HAP-1 (cell line): ENCODE results near the gene NXPH3.
A peak's percentile ranks its signal among the peaks of the same experiment; 100 is the strongest.

ENCODE experiments used
- DNase-seq, 2 experiments: peaks; one replicate each; pipeline ENCODE4 v3.0.0-alpha.2; 2016 to 2020; ENCODE audit warnings: low spot score in 2 of 2
- H3K27me3 ChIP-seq: fragments of 250-450 bp; sonication (Bioruptor Pico); 2 replicates; pipeline ENCODE4 v1.5.1; 2020; ENCODE audit warnings: low read depth, mild to moderate bottlenecking, moderate library complexity
- H3K36me3 ChIP-seq: fragments of 250-450 bp; sonication (Bioruptor Pico); replicated peaks from 2 replicates; pipeline ENCODE4 v1.5.1; 2020; ENCODE audit warnings: mild to moderate bottlenecking
- H3K4me1 ChIP-seq: fragments of 250-450 bp; sonication (Bioruptor Pico); 2 replicates; pipeline ENCODE4 v1.5.1; 2020; ENCODE audit warnings: mild to moderate bottlenecking
- H3K4me3 ChIP-seq: fragments of 250-450 bp; sonication (Bioruptor Pico); 2 replicates; pipeline ENCODE4 v1.5.1; 2020; ENCODE audit warnings: mild to moderate bottlenecking, moderate library complexity
- H3K9me3 ChIP-seq: fragments of 250-450 bp; sonication (Bioruptor Pico); 2 replicates; pipeline ENCODE4 v1.5.1; 2020; ENCODE audit warnings: mild to moderate bottlenecking, moderate library complexity
- in situ Hi-C: fragments of 300-500 bp; cut with MboI; formaldehyde crosslinking; loops from 3 replicates; pipeline ENCODE4 v1.14.3; 2020; ENCODE audit warnings: low sequenced_read_pairs, inconsistent platforms, mixed read lengths

NXPH3 gene

GRCh38 chr17:49574945-49575678 is 559 bp upstream of the NXPH3 start:
- no peak for DNase-seq
- peak overlapping the region; percentile 48 for H3K4me3 ChIP-seq
- no peaks in the 10 kb centered on the region for H3K36me3 ChIP-seq
- no peaks in the 10 kb centered on the region for H3K9me3 ChIP-seq
- peaks cover 5% of the 10 kb centered on the region for H3K4me1 ChIP-seq
- H3K27me3 ChIP-seq = no peaks in the 10 kb centered on the region
- in situ Hi-C loops = loop anchor here (5.0 to 10.0 kb wide), 3 partner anchors 122 to 430 kb away; no protein-coding TSS in a partner anchor

DNA sequence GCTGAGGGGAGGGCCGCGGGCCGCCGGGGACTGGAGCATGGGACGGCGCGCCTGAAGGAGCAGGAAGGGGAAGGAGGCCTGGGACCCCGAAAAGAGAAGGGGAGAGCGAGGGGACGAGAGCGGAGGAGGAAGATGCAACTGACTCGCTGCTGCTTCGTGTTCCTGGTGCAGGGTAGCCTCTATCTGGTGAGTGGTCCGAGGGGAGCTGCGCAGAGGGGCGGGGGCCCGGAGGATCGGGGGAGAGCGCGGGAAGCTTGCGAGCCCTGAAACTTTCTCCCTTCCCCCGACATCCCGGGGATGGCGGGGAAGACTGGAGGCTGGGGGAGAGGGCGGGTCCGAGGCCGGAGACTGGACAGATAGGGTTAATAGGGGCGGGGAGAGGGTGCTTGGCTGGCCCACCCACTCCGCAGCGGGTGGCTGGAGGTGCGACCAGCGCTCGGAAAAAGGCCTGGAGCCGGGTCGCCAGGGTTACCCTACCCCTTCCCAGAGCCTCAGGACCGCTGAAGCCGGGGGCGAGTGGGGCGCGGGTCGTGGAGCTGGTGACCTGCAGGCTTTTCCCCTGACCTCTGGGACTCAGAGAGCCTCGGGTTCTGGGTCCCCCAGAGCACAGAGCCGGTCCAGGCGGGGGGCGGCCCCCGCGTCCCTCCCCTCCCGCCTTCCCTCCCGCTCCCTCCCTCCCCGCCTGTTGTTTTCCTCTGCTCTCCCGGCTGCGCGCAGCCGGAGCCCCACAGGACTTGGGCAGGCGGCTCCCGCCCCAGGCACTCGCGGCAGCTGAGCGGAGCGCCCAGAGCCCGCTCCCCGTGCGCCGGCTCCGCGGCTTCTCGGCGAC is 631 bp downstream of the NXPH3 start:
- no peaks in the 10 kb centered on the region for H3K9me3 ChIP-seq
- in situ Hi-C loops = loop anchor here (10.0 kb wide), 1 partner anchor 428 kb away; no protein-coding TSS in a partner anchor
- no peaks in the 10 kb centered on the region for H3K27me3 ChIP-seq
- DNase-seq = peak; percentile 49 to 82
- no peaks in the 10 kb centered on the region for H3K36me3 ChIP-seq
- H3K4me3 ChIP-seq = peak overlapping the region; percentile 48
- H3K4me1 ChIP-seq = peaks cover 3% of the 10 kb centered on the region; the same call in 1 of the 2 replicates

DNA sequence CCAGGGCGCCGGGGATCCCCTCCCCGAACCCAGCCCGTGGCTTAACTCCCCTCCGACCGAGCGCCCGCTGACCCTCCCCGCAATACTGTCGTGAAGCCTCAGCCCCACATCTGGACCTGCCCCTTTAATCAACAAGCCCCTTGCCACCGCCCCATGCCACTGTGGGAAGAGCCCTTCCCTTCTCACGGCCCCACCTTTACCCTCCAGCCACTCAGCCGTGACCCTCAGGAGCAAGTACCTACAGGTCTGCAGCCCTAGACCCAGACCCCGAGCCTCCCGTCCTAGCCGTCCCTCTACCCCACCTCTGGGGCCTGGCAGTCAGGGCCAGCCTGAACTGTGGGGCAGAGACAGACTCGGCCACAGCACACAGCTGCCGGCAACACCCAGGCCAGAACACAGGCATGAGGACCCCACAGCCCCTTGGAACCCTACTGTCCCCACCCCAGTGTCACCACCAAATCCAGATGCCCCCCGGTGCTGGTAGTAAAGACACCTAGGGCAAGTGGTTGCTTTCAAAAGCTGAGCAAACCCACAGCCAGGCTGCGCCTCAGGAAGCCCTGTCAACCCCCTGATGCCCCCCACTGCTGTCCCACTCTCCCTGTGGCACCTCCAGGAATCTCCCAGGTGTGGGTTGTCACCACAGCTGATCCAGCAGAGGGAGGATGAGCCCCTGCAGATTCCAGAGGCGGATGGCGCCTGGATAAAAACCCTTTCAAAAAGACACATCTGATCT is 1.4 kb downstream of the NXPH3 start:
- Histone ChIP-seq H3K27me3 (no peaks in the 10 kb centered on the region), H3K36me3 (no peaks in the 10 kb centered on the region), H3K9me3 (no peaks in the 10 kb centered on the region), H3K4me3 (peak overlapping the region; percentile 48), H3K4me1 (peaks cover 3% of the 10 kb centered on the region; the same call in 1 of the 2 replicates)
- no peak for DNase-seq
- in situ Hi-C loops = loop anchor here (10.0 kb wide), 1 partner anchor 428 kb away; no protein-coding TSS in a partner anchor

DNA sequence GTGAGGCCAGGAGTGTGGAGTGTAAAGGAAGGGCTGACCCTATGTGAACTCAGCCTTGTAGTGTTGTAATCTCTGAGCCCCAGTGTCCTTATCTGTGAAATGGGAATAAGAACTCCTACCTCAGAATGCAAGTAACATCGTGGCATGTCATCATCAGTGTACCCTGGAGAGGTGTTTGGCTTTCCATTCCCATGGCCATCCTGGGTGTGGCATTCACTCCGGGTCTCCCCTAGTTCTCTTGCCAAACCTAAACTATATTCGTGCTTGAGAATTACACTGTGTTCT is 1.9 kb downstream of the NXPH3 start:
- Histone ChIP-seq H3K27me3 (no peaks in the 10 kb centered on the region), H3K4me1 (peaks cover 3% of the 10 kb centered on the region; the same call in 1 of the 2 replicates), H3K9me3 (no peaks in the 10 kb centered on the region), H3K36me3 (no peaks in the 10 kb centered on the region), H3K4me3 (no peak overlapping the region)
- in situ Hi-C loops = loop anchor here (10.0 kb wide), 1 partner anchor 427 kb away; no protein-coding TSS in a partner anchor
- no peak for DNase-seq

DNA sequence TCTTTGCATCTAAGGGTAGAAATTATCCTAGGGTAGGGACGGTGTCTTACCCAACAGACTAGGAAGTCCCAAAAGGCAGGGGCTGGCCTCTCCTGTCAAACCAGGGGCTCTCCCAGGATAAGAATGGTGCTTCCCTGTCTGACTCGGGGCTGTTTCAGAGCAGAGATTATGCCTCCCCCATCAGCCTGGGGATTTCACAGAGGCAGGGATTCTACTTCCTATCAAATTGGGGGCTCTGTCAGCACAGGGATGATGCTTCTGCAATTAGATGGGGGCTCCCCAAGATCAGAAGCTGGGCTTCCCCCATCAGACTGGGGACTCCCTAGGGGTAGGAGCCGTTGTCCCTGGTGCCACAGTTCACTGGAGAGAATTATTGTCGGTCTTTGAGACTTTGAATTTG is 2.3 kb downstream of the NXPH3 start:
- peaks cover 3% of the 10 kb centered on the region; the same call in 1 of the 2 replicates for H3K4me1 ChIP-seq
- in situ Hi-C loops = loop anchor here (10.0 kb wide), 1 partner anchor 427 kb away; no protein-coding TSS in a partner anchor

GRCh38 chr17:49578414-49578813 is 2.7 kb downstream of the NXPH3 start:
- in situ Hi-C loops = loop anchor here (10.0 kb wide), 1 partner anchor 426 kb away; no protein-coding TSS in a partner anchor
- Histone ChIP-seq H3K27me3 (no peaks in the 10 kb centered on the region), H3K9me3 (no peaks in the 10 kb centered on the region), H3K36me3 (no peaks in the 10 kb centered on the region), H3K4me1 (peaks cover 3% of the 10 kb centered on the region; the same call in 1 of the 2 replicates), H3K4me3 (no peak overlapping the region)
- no peak for DNase-seq

More for the DNA sequence above, 2.3 kb downstream of the NXPH3 start:
- Histone ChIP-seq H3K9me3 (no peaks in the 10 kb centered on the region), H3K4me3 (no peak overlapping the region), H3K27me3 (no peaks in the 10 kb centered on the region), H3K36me3 (no peaks in the 10 kb centered on the region)
- DNase-seq = no peak

GRCh38 chr17:49578952-49579500 is 3.4 kb downstream of the NXPH3 start:
- in situ Hi-C loops = loop anchor here (10.0 kb wide), 1 partner anchor 426 kb away; no protein-coding TSS in a partner anchor
- no peaks in the 10 kb centered on the region for H3K9me3 ChIP-seq
- H3K27me3 ChIP-seq = no peaks in the 10 kb centered on the region
- no peak overlapping the region for H3K4me3 ChIP-seq
- H3K36me3 ChIP-seq = no peaks in the 10 kb centered on the region
- DNase-seq = no peak
- peaks cover 3% of the 10 kb centered on the region; the same call in 1 of the 2 replicates for H3K4me1 ChIP-seq

DNA sequence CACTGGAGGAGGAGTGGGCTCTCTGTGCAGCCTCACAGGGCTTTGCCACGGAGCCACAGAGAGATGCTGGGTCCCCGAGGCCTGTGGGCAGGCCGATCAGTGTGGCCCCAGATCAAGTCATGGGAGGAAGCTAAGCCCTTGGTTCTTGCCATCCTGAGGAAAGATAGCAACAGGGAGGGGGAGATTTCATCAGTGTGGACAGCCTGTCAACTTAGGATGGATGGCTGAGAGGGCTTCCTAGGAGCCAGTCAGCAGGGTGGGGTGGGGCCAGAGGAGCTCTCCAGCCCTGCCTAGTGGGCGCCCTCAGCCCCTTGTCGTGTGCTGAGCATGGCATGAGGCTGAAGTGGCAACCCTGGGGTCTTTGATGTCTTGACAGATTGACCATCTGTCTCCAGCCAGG is 3.9 kb downstream of the NXPH3 start:
- Histone ChIP-seq H3K36me3 (no peaks in the 10 kb centered on the region), H3K4me3 (no peak overlapping the region), H3K4me1 (peaks cover 3% of the 10 kb centered on the region; the same call in 1 of the 2 replicates), H3K9me3 (no peaks in the 10 kb centered on the region), H3K27me3 (no peaks in the 10 kb centered on the region)
- no peak for DNase-seq
- in situ Hi-C loops = loop anchor here (10.0 kb wide), 1 partner anchor 425 kb away; no protein-coding TSS in a partner anchor

DNA sequence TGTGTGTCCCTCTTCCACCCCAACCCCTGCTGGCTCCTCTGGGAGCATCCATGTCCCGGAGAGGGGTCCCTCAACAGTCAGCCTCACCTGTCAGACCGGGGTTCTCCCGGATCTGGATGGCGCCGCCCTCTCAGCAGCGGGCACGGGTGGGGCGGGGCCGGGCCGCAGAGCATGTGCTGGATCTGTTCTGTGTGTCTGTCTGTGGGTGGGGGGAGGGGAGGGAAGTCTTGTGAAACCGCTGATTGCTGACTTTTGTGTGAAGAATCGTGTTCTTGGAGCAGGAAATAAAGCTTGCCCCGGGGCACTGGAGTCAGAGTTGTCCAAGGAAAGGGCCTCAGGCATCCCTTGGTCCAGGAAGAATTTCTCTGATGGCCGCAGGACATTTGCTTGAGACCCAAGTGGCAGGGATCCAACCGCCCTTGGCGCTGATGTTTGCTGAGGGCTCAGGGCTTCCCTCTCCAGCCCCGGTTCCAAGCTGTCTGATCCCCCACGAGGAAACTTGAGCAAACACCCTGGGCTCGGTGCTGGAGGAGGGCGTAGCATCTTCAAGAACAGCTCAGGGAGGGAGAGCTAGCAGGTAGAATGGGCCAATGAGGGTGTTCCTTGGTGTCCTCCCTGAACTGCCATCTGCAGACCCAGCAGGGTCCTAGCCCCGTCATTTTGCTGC is 4.5 kb downstream of the NXPH3 start:
- in situ Hi-C loops = no loop called here
- no peak for DNase-seq
- H3K9me3 ChIP-seq = no peaks in the 10 kb centered on the region
- H3K4me3 ChIP-seq = no peak overlapping the region
- H3K4me1 ChIP-seq = peaks cover 3% of the 10 kb centered on the region; the same call in 1 of the 2 replicates
- H3K27me3 ChIP-seq = no peaks in the 10 kb centered on the region
- H3K36me3 ChIP-seq = no peaks in the 10 kb centered on the region

GRCh38 chr17:49580981-49581647 is 5.4 kb downstream of the NXPH3 start:
- Histone ChIP-seq H3K36me3 (no peaks in the 10 kb centered on the region), H3K27me3 (no peaks in the 10 kb centered on the region), H3K9me3 (no peaks in the 10 kb centered on the region), H3K4me3 (no peak overlapping the region), H3K4me1 (peaks cover 3% of the 10 kb centered on the region; the same call in 1 of the 2 replicates)
- in situ Hi-C loops = no loop called here
- no peak for DNase-seq

GRCh38 chr17:49581648-49581998 is 6.0 kb downstream of the NXPH3 start:
- Histone ChIP-seq H3K4me1 (peaks cover 3% of the 10 kb centered on the region; the same call in 1 of the 2 replicates), H3K36me3 (no peaks in the 10 kb centered on the region), H3K9me3 (no peaks in the 10 kb centered on the region), H3K4me3 (no peak overlapping the region), H3K27me3 (no peaks in the 10 kb centered on the region)
- in situ Hi-C loops = no loop called here
- no peak for DNase-seq

DNA sequence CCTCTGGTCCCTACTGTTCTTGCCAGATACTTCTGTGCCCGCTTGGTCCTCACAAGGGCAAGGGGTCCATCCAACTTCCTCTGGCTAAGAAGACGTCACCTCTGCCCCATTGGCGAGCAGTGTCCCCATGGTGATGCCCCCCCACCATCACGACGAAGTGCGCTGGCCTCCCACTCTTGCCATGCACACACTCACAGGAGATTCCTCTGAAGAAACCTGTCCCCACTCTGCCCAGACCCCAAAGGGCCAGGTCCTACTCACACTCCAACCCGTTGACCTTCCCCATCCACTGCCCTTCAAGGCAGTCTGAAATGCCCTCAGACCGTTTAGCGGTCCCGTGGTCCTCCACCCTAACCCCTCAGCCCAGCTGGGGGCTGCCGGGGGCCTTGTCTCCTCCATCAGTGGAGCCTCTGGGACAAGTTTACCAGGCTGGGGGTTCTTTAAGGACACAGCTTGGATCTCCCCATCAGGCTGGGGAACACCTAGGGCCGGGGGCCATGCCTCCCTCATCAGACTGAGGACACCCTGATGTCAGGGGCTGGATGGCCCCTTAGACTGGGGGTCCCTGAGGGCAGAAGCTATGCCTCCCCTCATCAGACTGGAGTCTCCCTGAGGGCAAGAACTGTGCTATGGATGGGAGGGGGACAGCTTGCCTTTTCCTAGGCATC is 6.5 kb downstream of the NXPH3 start:
- H3K4me1 ChIP-seq = no peaks in the 10 kb centered on the region
- in situ Hi-C loops = no loop called here
- no peak for DNase-seq
- no peaks in the 10 kb centered on the region for H3K27me3 ChIP-seq
- H3K4me3 ChIP-seq = no peak overlapping the region
- H3K36me3 ChIP-seq = no peaks in the 10 kb centered on the region
- no peaks in the 10 kb centered on the region for H3K9me3 ChIP-seq
